ENCODE results near the gene MAGEA8.
"Not testable (repeated sequence)": the region's sequence is repeated elsewhere in the genome, so short reads cannot be mapped to it uniquely, and the experiment has no call there.

The MAGEA8 gene

DNA sequence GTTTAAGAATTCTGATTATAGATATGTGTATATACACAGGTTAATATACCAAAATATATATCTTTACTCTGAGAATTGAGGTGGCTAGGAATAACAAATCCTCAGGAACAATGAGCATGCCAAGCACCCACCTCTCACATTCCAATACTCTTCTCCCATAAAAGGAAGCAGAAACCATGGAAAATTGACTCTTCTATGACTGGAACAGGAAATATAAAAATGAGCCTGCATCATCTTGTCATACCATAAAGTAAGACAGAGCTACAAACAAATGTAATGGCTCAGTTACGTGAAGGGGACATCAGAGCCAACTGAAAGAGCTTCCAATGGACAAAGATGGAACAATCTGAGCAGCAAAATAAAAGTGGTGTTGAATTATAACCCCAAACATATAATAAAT is 3.8 kb upstream of the MAGEA8 start:
- Histone ChIP-seq H3K79me2 (ENCODE audit: insufficient read depth, low read length) (no peaks in the 10 kb centered on the region), H3K9ac (ENCODE audit: low read length) (no peak overlapping the region), H3K9me3 (ENCODE audit: insufficient read depth, low read length) (no peaks in the 10 kb centered on the region), H3K9me2 (replicated peaks; ENCODE audit: insufficient read depth, low read length) (no peaks in the 10 kb centered on the region), H3K36me3 (ENCODE audit: low read length) (no peaks in the 10 kb centered on the region), H3K4me3 (ENCODE audit: insufficient read depth, low read length, poor library complexity, severe bottlenecking) (no peak overlapping the region), H3F3A (ENCODE audit: insufficient read depth) (no peaks in the 10 kb centered on the region), H3K27ac (ENCODE audit: low read depth, low read length) (no peak overlapping the region), H2AFZ (ENCODE audit: low read depth, low read length, severe bottlenecking) (no peak overlapping the region), H4K20me1 (ENCODE audit: low read depth, low read length) (no peaks in the 10 kb centered on the region), H3K27me3 (ENCODE audit: low read length) (no peaks in the 10 kb centered on the region), H3K4me2 (ENCODE audit: low read depth, low read length, poor library complexity, severe bottlenecking) (no peak overlapping the region)
- TF ChIP-seq, protein P1, sequence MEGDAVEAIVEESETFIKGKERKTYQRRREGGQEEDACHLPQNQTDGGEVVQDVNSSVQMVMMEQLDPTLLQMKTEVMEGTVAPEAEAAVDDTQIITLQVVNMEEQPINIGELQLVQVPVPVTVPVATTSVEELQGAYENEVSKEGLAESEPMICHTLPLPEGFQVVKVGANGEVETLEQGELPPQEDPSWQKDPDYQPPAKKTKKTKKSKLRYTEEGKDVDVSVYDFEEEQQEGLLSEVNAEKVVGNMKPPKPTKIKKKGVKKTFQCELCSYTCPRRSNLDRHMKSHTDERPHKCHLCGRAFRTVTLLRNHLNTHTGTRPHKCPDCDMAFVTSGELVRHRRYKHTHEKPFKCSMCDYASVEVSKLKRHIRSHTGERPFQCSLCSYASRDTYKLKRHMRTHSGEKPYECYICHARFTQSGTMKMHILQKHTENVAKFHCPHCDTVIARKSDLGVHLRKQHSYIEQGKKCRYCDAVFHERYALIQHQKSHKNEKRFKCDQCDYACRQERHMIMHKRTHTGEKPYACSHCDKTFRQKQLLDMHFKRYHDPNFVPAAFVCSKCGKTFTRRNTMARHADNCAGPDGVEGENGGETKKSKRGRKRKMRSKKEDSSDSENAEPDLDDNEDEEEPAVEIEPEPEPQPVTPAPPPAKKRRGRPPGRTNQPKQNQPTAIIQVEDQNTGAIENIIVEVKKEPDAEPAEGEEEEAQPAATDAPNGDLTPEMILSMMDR (IDR thresholded peaks at IDR 0.05; ENCODE audit: insufficient read depth, low read length, poor library complexity, severe bottlenecking) = no peak
- TF ChIP-seq EZH2phosphoT487 (conservative IDR thresholded peaks at IDR 0.05; ENCODE audit: low read length) = no peak

DNA sequence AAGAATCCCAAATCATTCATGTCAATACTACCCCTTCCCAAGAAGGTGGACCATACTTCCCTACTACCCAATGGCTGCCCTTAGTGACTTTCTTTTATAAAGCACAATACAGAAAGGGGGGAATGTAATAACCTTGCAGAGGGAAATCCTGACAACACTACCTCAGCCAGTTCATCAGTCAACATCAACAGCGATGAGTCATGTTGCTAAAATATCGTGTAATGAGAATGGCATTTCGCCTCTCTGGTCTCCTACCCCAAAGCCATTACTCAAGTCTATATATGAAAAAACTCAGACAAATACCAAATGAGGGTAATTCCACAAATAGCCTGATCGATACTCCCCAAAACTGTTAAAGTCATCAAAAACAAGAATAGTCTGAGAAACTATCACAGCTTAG is 3.3 kb upstream of the MAGEA8 start:
- no peaks in the 10 kb centered on the region for H3K36me3 ChIP-seq (ENCODE audit: low read length)
- no peak overlapping the region for H3K9ac ChIP-seq (ENCODE audit: low read length)
- H3K27ac ChIP-seq (ENCODE audit: low read depth, low read length) = no peak overlapping the region
- H3K9me3 ChIP-seq (ENCODE audit: insufficient read depth, low read length) = no peaks in the 10 kb centered on the region
- H3F3A ChIP-seq (ENCODE audit: insufficient read depth) = no peaks in the 10 kb centered on the region
- no peaks in the 10 kb centered on the region for H3K79me2 ChIP-seq (ENCODE audit: insufficient read depth, low read length)
- H4K20me1 ChIP-seq (ENCODE audit: low read depth, low read length) = no peaks in the 10 kb centered on the region
- H3K9me2 ChIP-seq (replicated peaks; ENCODE audit: insufficient read depth, low read length) = no peaks in the 10 kb centered on the region
- H3K4me2 ChIP-seq (ENCODE audit: low read depth, low read length, poor library complexity, severe bottlenecking) = no peak overlapping the region
- no peak overlapping the region for H3K4me3 ChIP-seq (ENCODE audit: insufficient read depth, low read length, poor library complexity, severe bottlenecking)
- TF ChIP-seq EZH2phosphoT487 (conservative IDR thresholded peaks at IDR 0.05; ENCODE audit: low read length) = no peak
- TF ChIP-seq, protein P1 (IDR thresholded peaks at IDR 0.05; ENCODE audit: insufficient read depth, low read length, poor library complexity, severe bottlenecking) = no peak
- no peaks in the 10 kb centered on the region for H3K27me3 ChIP-seq (ENCODE audit: low read length)
- no peak overlapping the region for H2AFZ ChIP-seq (ENCODE audit: low read depth, low read length, severe bottlenecking)

DNA sequence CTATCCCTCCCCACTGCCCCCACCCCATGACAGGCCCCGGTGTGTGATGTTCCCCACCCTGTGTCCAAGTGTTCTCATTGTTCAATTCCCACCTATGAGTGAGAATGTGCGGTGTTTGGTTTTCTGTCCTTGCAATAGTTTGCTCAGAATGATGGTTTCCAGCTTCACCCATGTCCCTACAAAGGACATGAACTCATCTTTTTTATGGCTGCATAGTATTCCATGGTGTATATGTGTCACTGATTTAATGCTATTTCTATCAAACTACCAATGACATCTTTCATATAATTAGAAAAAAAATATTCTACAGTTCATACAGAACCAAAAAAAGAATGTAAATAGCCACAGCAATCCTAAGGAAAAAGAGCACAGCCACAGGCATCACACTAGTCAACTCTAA is 9.8 kb downstream of the MAGEA8 start:
- H3K27ac ChIP-seq (ENCODE audit: low read depth, low read length); H3K9me3 ChIP-seq (ENCODE audit: insufficient read depth, low read length); H3K4me3 ChIP-seq (ENCODE audit: insufficient read depth, low read length, poor library complexity, severe bottlenecking); H3K9ac ChIP-seq (ENCODE audit: low read length); H3K4me2 ChIP-seq (ENCODE audit: low read depth, low read length, poor library complexity, severe bottlenecking); H3F3A ChIP-seq (ENCODE audit: insufficient read depth); H3K79me2 ChIP-seq (ENCODE audit: insufficient read depth, low read length); H2AFZ ChIP-seq (ENCODE audit: low read depth, low read length, severe bottlenecking); H4K20me1 ChIP-seq (ENCODE audit: low read depth, low read length); H3K9me2 ChIP-seq (replicated peaks; ENCODE audit: insufficient read depth, low read length); H3K36me3 ChIP-seq (ENCODE audit: low read length); H3K27me3 ChIP-seq (ENCODE audit: low read length): not testable (repeated sequence)

DNA sequence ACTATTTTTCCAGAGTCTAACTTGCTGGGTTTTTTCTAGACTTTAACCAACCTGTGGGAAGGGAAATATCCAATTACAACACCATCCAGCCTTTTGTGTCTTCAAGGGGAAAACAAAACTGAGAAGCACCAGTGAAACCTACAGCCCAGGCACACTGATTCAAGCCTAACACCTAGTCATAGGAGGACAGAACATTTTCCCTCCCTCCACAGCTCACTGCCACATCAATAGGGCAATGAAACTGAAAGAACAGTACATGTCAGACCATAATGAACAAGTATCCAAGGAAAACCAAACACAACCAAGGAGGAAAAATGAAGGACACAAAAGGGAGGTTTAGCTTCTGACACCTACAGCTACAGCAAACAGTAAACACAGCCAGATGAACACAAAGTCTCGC is 17.6 kb downstream of the MAGEA8 start:
- Histone ChIP-seq H2AFZ (ENCODE audit: low read depth, low read length, severe bottlenecking) (no peak overlapping the region), H3K36me3 (ENCODE audit: low read length) (no peaks in the 10 kb centered on the region), H4K20me1 (ENCODE audit: low read depth, low read length) (no peaks in the 10 kb centered on the region), H3K27ac (ENCODE audit: low read depth, low read length) (no peak overlapping the region), H3F3A (ENCODE audit: insufficient read depth) (no peaks in the 10 kb centered on the region), H3K9me3 (ENCODE audit: insufficient read depth, low read length) (no peaks in the 10 kb centered on the region), H3K27me3 (ENCODE audit: low read length) (no peaks in the 10 kb centered on the region), H3K9ac (ENCODE audit: low read length) (no peak overlapping the region), H3K9me2 (replicated peaks; ENCODE audit: insufficient read depth, low read length) (no peaks in the 10 kb centered on the region), H3K4me3 (ENCODE audit: insufficient read depth, low read length, poor library complexity, severe bottlenecking) (no peak overlapping the region), H3K4me2 (ENCODE audit: low read depth, low read length, poor library complexity, severe bottlenecking) (no peak overlapping the region), H3K79me2 (ENCODE audit: insufficient read depth, low read length) (no peaks in the 10 kb centered on the region)
- TF ChIP-seq EZH2phosphoT487 (conservative IDR thresholded peaks at IDR 0.05; ENCODE audit: low read length) = no peak
- TF ChIP-seq, protein P1 (IDR thresholded peaks at IDR 0.05; ENCODE audit: insufficient read depth, low read length, poor library complexity, severe bottlenecking) = no peak
